OCI-LY3 (cell line): ENCODE data around the gene SLFN5.

Experiments
- CTCF ChIP-seq: fragments of 200-600, 300-600 bp; sonication (generic); IDR thresholded peaks from 2 replicates; pipeline ENCODE4 v1.5.1; 2014; ENCODE audit warnings: antibody characterized with exemption, low read length, low read depth
- EZH2phosphoT487 ChIP-seq: fragments of 200-600 bp; shearing (Covaris generic); IDR thresholded peaks from 2 replicates; pipeline ENCODE4 v1.6.1; 2018; ENCODE audit warnings: antibody characterized with exemption, mixed run types, low read depth

- no peak for TF ChIP-seq CTCF
- no peak for TF ChIP-seq EZH2phosphoT487
Observed at GRCh38 chr17:35294756-35295155, 51.9 kb downstream of the SLFN5 start.
